ENCODE measurements around the gene SIGLEC5.

Gene SIGLEC5

GRCh38 chr19:51595190-51596175 is 34.7 kb downstream of the SIGLEC5 start:
- DNase-seq (ENCODE audit: insufficient read length) (no peak), FAIRE-seq (no peak)
- TF ChIP-seq POLR2A (IDR thresholded peaks at IDR 0.05; ENCODE audit: low read depth, low read length), result no peak
- TF ChIP-seq TAF1 (IDR thresholded peaks at IDR 0.05; ENCODE audit: borderline replicate concordance, low read depth, low read length), result no peak
- TF ChIP-seq POLR2AphosphoS5 (IDR thresholded peaks at IDR 0.05; ENCODE audit: low read depth, low read length), result no peak

- TF ChIP-seq POLR2AphosphoS5 (IDR thresholded peaks at IDR 0.05; ENCODE audit: low read depth, low read length) (no peak), TAF1 (IDR thresholded peaks at IDR 0.05; ENCODE audit: borderline replicate concordance, low read depth, low read length) (no peak), POLR2A (IDR thresholded peaks at IDR 0.05; ENCODE audit: low read depth, low read length) (no peak)
- FAIRE-seq, result no peak
Observed at GRCh38 chr19:51594774-51595109, 35.5 kb downstream of the SIGLEC5 start.

GRCh38 chr19:51593969-51594773 is 36.0 kb downstream of the SIGLEC5 start:
- TF ChIP-seq POLR2AphosphoS5 (IDR thresholded peaks at IDR 0.05; ENCODE audit: low read depth, low read length) (no peak), TAF1 (IDR thresholded peaks at IDR 0.05; ENCODE audit: borderline replicate concordance, low read depth, low read length) (peak; percentile 41; the same call in 1 of the 2 replicates), POLR2A (IDR thresholded peaks at IDR 0.05; ENCODE audit: low read depth, low read length) (0 out of 2 replicates have a peak, but pooled peaks have one; percentile 35)
- DNase-seq (ENCODE audit: insufficient read length), result peak; percentile 95
- peak; percentile 99 for FAIRE-seq

More at GRCh38 chr19:51594774-51595109, 35.5 kb downstream of the SIGLEC5 start:
- DNase-seq (ENCODE audit: insufficient read length), result no peak

GRCh38 chr19:51593138-51593890 is 36.9 kb downstream of the SIGLEC5 start:
- TF ChIP-seq TAF1 (IDR thresholded peaks at IDR 0.05; ENCODE audit: borderline replicate concordance, low read depth, low read length) (no peak), POLR2AphosphoS5 (IDR thresholded peaks at IDR 0.05; ENCODE audit: low read depth, low read length) (no peak), POLR2A (IDR thresholded peaks at IDR 0.05; ENCODE audit: low read depth, low read length) (no peak)
- FAIRE-seq, result no peak
- no peak for DNase-seq (ENCODE audit: insufficient read length)

GRCh38 chr19:51592521-51592920 is 37.7 kb downstream of the SIGLEC5 start:
- TF ChIP-seq POLR2A (IDR thresholded peaks at IDR 0.05; ENCODE audit: low read depth, low read length) (no peak), POLR2AphosphoS5 (IDR thresholded peaks at IDR 0.05; ENCODE audit: low read depth, low read length) (no peak), TAF1 (IDR thresholded peaks at IDR 0.05; ENCODE audit: borderline replicate concordance, low read depth, low read length) (no peak)
- FAIRE-seq (no peak), DNase-seq (ENCODE audit: insufficient read length) (no peak)

GRCh38 chr19:51590441-51590840 is 39.8 kb downstream of the SIGLEC5 start:
- no peak for FAIRE-seq
- TF ChIP-seq TAF1 (IDR thresholded peaks at IDR 0.05; ENCODE audit: borderline replicate concordance, low read depth, low read length) (no peak), POLR2A (IDR thresholded peaks at IDR 0.05; ENCODE audit: low read depth, low read length) (no peak), POLR2AphosphoS5 (IDR thresholded peaks at IDR 0.05; ENCODE audit: low read depth, low read length) (no peak)
- no peak for DNase-seq (ENCODE audit: insufficient read length)

GRCh38 chr19:51589511-51589910 is 40.7 kb downstream of the SIGLEC5 start:
- TF ChIP-seq POLR2AphosphoS5 (IDR thresholded peaks at IDR 0.05; ENCODE audit: low read depth, low read length) (no peak), POLR2A (IDR thresholded peaks at IDR 0.05; ENCODE audit: low read depth, low read length) (no peak), TAF1 (IDR thresholded peaks at IDR 0.05; ENCODE audit: borderline replicate concordance, low read depth, low read length) (no peak)
- DNase-seq (ENCODE audit: insufficient read length) (no peak), FAIRE-seq (no peak)

GRCh38 chr19:51587264-51588191 is 42.7 kb downstream of the SIGLEC5 start:
- FAIRE-seq, result no peak
- no peak for DNase-seq (ENCODE audit: insufficient read length)
- TF ChIP-seq POLR2AphosphoS5 (IDR thresholded peaks at IDR 0.05; ENCODE audit: low read depth, low read length), result no peak
- no peak for TF ChIP-seq POLR2A (IDR thresholded peaks at IDR 0.05; ENCODE audit: low read depth, low read length)
- no peak for TF ChIP-seq TAF1 (IDR thresholded peaks at IDR 0.05; ENCODE audit: borderline replicate concordance, low read depth, low read length)

GRCh38 chr19:51586799-51587198 is 43.4 kb downstream of the SIGLEC5 start:
- DNase-seq (ENCODE audit: insufficient read length) (no peak), FAIRE-seq (no peak)
- no peak for TF ChIP-seq POLR2AphosphoS5 (IDR thresholded peaks at IDR 0.05; ENCODE audit: low read depth, low read length)
- no peak for TF ChIP-seq POLR2A (IDR thresholded peaks at IDR 0.05; ENCODE audit: low read depth, low read length)
- TF ChIP-seq TAF1 (IDR thresholded peaks at IDR 0.05; ENCODE audit: borderline replicate concordance, low read depth, low read length), result no peak

Data from GM12892 (cell line).